Thoracic aorta (tissue), 2 donors: Measurements from ENCODE around the gene DGKI. TPM values are rescaled to one million over a fixed set of nuclear protein-coding genes. Genes with fewer than 3 reads are reported as not detected.

Experiments used
- ATAC-seq: fragments of 150-250 bp; one replicate; pipeline ENCODE4 v1.8.0; 2017; ENCODE audit warnings: low read depth; ENCODE audit not compliant: insufficient number of reproducible peaks, low FRiP score
- DNase-seq: peaks from one replicate; pipeline ENCODE4 v3.0.0-alpha.2; 2020; ENCODE audit warnings: low spot score
- H3K27ac ChIP-seq, 2 donors: fragments of 200-600 bp; sonication (generic); 1 replicate in 1 of 2; 2 replicates in 1 of 2; pipeline ENCODE4 v1.5.1; 2016; ENCODE audit warnings: mild to moderate bottlenecking in 2 of 2, moderate library complexity in 2 of 2
- H3K27me3 ChIP-seq: fragments of 200-600 bp; sonication (generic); replicated peaks from 2 replicates; pipeline ENCODE4 v1.6.0; 2016; ENCODE audit warnings: mild to moderate bottlenecking; ENCODE audit not compliant: insufficient read depth
- H3K36me3 ChIP-seq: fragments of 200-600 bp; sonication (generic); one replicate; pipeline ENCODE4 v1.5.1; 2016
- H3K4me1 ChIP-seq, 2 donors: fragments of 200-600 bp; sonication (generic); 1 replicate in 1 of 2; 2 replicates in 1 of 2; pipeline versions ENCODE4 v1.5.1 to v1.6.0; 2016; ENCODE audit warnings: low read depth in 2 of 2, mild to moderate bottlenecking in 1 of 2; ENCODE audit not compliant: control insufficient read depth in 1 of 2
- H3K4me3 ChIP-seq: fragments of 200-600 bp; sonication (generic); 2 replicates; pipeline ENCODE4 v1.5.1; 2016; ENCODE audit warnings: mild to moderate bottlenecking
- H3K9me3 ChIP-seq: fragments of 200-600 bp; sonication (generic); 2 replicates; pipeline ENCODE4 v1.5.1; 2016
- total RNA-seq, 2 donors: library from RNA; depleted of rRNA; stranded (reverse); fragments of >200 nt; gene quantifications; one replicate each; pipeline versions ENCODE4 v1.1.0 to v1.2.3, GENCODE V29; 2016
- TF ChIP-seq, protein P1 (sequence below): fragments of 200-600 bp; sonication (generic); IDR thresholded peaks from one replicate; pipeline ENCODE4 v1.5.1; 2019; ENCODE audit warnings: antibody characterized with exemption

DGKI gene
- total RNA-seq, 2 donors from 2014 or later = 10.3 to 22.3 TPM

GRCh38 chr7:137628216-137628615, 218.6 kb downstream of the DGKI start:
- TF ChIP-seq, protein P1, sequence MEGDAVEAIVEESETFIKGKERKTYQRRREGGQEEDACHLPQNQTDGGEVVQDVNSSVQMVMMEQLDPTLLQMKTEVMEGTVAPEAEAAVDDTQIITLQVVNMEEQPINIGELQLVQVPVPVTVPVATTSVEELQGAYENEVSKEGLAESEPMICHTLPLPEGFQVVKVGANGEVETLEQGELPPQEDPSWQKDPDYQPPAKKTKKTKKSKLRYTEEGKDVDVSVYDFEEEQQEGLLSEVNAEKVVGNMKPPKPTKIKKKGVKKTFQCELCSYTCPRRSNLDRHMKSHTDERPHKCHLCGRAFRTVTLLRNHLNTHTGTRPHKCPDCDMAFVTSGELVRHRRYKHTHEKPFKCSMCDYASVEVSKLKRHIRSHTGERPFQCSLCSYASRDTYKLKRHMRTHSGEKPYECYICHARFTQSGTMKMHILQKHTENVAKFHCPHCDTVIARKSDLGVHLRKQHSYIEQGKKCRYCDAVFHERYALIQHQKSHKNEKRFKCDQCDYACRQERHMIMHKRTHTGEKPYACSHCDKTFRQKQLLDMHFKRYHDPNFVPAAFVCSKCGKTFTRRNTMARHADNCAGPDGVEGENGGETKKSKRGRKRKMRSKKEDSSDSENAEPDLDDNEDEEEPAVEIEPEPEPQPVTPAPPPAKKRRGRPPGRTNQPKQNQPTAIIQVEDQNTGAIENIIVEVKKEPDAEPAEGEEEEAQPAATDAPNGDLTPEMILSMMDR = no peak
- Histone ChIP-seq H3K9me3 (no peaks in the 10 kb centered on the region), H3K4me1 (no peaks in the 10 kb centered on the region), H3K36me3 (no peaks in the 10 kb centered on the region), H3K27me3 (no peaks in the 10 kb centered on the region), H3K4me3 (no peak overlapping the region), H3K27ac (no peak overlapping the region)
- no peak for DNase-seq
- ATAC-seq = no peak

DNA sequence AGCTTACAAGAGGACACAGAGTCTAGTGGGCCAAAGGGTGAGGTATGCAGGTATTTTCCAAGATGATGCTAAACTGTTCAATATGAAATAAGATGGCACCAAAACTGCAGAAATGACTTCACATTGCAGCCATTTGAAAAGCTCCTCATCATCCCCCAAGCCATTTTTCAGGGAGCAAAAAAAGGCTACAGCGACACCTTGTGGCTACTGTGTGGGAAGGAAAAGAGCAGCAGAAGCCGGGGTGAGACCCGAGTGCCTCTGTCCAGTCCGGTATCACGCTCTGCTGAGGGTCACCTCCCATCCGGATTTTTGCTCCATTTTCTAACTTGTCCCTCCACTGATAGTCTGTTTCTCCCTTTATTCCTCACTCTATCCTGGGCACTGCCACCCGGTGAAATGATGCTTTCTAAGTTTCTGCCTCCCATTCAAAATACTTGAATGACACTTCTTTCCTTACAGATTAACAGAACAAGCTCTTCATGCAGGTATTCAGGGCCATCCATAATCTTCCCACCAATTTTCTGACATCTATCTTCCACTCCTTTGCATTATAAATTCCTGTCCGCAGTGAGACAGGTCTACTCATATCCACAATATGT, 220.2 kb downstream of the DGKI start:
- no peaks in the 10 kb centered on the region for H3K36me3 ChIP-seq
- no peak for ATAC-seq
- H3K9me3 ChIP-seq = no peaks in the 10 kb centered on the region
- no peak overlapping the region for H3K27ac ChIP-seq
- no peaks in the 10 kb centered on the region for H3K27me3 ChIP-seq
- no peak overlapping the region for H3K4me3 ChIP-seq
- H3K4me1 ChIP-seq = no peaks in the 10 kb centered on the region
- TF ChIP-seq, protein P1 = peak; percentile 59
- no peak for DNase-seq

DNA sequence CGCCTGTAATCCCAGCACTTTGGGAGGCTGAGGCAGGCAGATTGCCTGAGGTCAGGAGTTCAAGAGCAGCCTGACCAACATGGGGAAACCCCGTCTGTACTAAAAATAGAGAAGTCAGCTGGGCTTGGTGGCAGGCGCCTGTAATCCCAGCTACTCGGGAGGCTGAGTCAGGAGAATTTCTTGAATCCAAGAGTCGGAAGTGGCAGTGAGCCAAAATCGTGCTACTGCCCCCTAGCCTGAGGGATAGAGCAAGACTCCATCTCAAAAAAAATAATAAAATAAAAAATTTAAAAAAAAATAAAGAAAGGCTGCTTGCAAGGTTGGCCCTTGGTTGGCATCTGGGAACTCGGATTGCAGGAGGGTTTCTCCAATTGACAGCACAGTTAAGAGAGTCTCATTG, 221.6 kb downstream of the DGKI start:
- ATAC-seq (no peak), DNase-seq (no peak)
- Histone ChIP-seq H3K4me3 (no peak overlapping the region), H3K27ac (no peak overlapping the region), H3K4me1 (no peaks in the 10 kb centered on the region), H3K27me3 (no peaks in the 10 kb centered on the region), H3K9me3 (no peaks in the 10 kb centered on the region), H3K36me3 (no peaks in the 10 kb centered on the region)
- TF ChIP-seq, protein P1 = no peak

DNA sequence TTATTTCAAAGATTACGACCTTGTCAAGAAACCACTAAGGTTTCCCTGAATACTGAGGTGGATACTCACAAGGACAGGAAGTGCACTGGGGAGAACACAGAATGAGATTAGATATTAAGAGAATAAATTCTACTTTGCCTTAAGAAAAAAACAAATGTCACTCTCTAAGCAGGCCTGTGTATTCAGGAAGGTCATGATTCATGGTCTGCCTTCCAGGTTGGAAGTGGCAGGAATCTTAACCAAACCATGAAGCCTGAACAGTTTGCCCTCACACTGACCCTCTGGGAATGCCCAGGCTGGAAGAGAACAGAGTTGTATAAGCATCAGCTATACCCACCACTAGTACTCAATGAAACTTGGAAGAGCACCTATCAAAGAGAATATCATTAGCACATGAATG, 227.6 kb downstream of the DGKI start:
- ATAC-seq = no peak
- Histone ChIP-seq H3K4me3 (no peak overlapping the region), H3K36me3 (no peaks in the 10 kb centered on the region), H3K27ac (no peak overlapping the region), H3K4me1 (no peaks in the 10 kb centered on the region), H3K9me3 (no peaks in the 10 kb centered on the region), H3K27me3 (no peaks in the 10 kb centered on the region)
- TF ChIP-seq, protein P1 = no peak
- DNase-seq = no peak

DNA sequence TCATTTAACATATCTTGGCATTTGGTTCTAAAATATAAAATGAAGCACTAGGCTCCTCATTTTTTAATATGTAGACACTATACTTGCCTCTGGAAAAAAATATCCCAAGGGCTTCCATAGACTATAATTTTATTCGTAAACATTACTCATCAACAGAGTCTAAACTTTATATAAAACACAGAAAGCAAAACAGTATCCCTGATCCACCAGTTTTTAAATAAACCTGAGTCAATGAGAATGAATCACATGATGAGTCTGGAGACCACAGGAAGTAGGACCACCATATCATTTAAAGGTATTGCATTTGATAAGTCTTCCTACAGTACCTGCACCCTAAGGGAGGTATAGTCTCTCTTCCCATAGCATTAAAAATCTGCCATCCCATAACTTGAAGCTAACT, 228.0 kb downstream of the DGKI start:
- H3K9me3 ChIP-seq = no peaks in the 10 kb centered on the region
- H3K4me1 ChIP-seq = no peaks in the 10 kb centered on the region
- H3K27ac ChIP-seq = no peak overlapping the region
- TF ChIP-seq, protein P1 = no peak
- H3K36me3 ChIP-seq = no peaks in the 10 kb centered on the region
- H3K27me3 ChIP-seq = no peaks in the 10 kb centered on the region
- ATAC-seq (no peak), DNase-seq (no peak)
- no peak overlapping the region for H3K4me3 ChIP-seq
